H1 (cell line): ENCODE results near the gene GADD45A. TPM values are rescaled to one million over a fixed set of nuclear protein-coding genes. Genes with fewer than 3 reads are reported as not detected.

Experiments
- BACH1 ChIP-seq: IDR thresholded peaks from 2 replicates; pipeline ENCODE4 v1.6.1; 2012; ENCODE audit warnings: low read length, improper control_type of control experiment
- CTCF ChIP-seq, 3 experiments: IDR thresholded peaks; 1 replicate in 2 of 3; 2 replicates in 1 of 3; pipeline versions ENCODE4 v1.5.1 to v1.6.1; 2011; ENCODE audit warnings: low read length in 3 of 3, mild to moderate bottlenecking in 3 of 3, inconsistent platforms in 2 of 3, low read depth in 1 of 3, moderate library complexity in 1 of 3; ENCODE audit not compliant: insufficient read depth in 1 of 3; ENCODE audit errors: control extremely low read depth in 1 of 3
- KDM1A ChIP-seq: fragments of 200-600, 300-600 bp; sonication (generic); IDR thresholded peaks from 2 replicates; pipeline ENCODE4 v1.7.1; 2016; ENCODE audit warnings: mild to moderate bottlenecking, low read length, borderline replicate concordance
- KDM5A ChIP-seq: fragments of 200-600 bp; IDR thresholded peaks from 2 replicates; pipeline ENCODE4 v1.7.1; 2012; ENCODE audit warnings: mild to moderate bottlenecking, low read length, inconsistent platforms, mixed read lengths
- MAX ChIP-seq: IDR thresholded peaks from 2 replicates; pipeline ENCODE4 v1.6.1; 2012; ENCODE audit warnings: inconsistent platforms
- SAP30 ChIP-seq: fragments of 300-600 bp; sonication (generic); IDR thresholded peaks from 2 replicates; pipeline ENCODE4 v1.7.1; 2012; ENCODE audit warnings: low read length, moderate library complexity, mild to moderate bottlenecking, inconsistent platforms; ENCODE audit not compliant: insufficient read depth, insufficient replicate concordance
- polyA plus RNA-seq, 7 experiments: library from polyadenylated mRNA; depleted of rRNA in 3 of 7; stranded (reverse) in 5 of 7; unstranded in 2 of 7; fragments of >200 nt in 5 of 7; fragments of 200-250 nt in 2 of 7; gene quantifications; 1 replicate in 5 of 7; 2 replicates in 1 of 7; 4 replicates in 1 of 7; pipeline versions ENCODE4 v1.2.1 to v1.2.3, GENCODE V29; 2011 to 2013; ENCODE audit warnings: missing spikeins in 2 of 7, mixed read lengths in 2 of 7
- total RNA-seq: library from RNA; stranded (reverse); fragmentation: NEBNext Ultra II Directional; extraction: Animal tissue kit (Norgen Biotek cat#: 25700); gene quantifications from 2 replicates; pipeline ENCODE4 v1.2.1, GENCODE V29; 2021

Gene GADD45A
- total and polyA plus RNA-seq, 2 of the 8 experiments (the other 6 are each of a cell fraction or from before 2014, with no cell fraction given), result 7.6 to 15.6 TPM

GRCh38 chr1:67691712-67692111, 6.7 kb downstream of the GADD45A start (continued):
- TF ChIP-seq KDM1A, result no peak
- TF ChIP-seq KDM5A, result no peak
- no peak for TF ChIP-seq SAP30
- TF ChIP-seq BACH1, result no peak
- TF ChIP-seq CTCF (IDR thresholded peaks at IDR 0.05; ENCODE audit: control extremely low read depth in 1 of 3, insufficient read depth in 1 of 3, low read depth in 1 of 3, low read length in 3 of 3), result no peak
- no peak for TF ChIP-seq MAX
